GM08714 (cell line): ENCODE data around the gene CDC42BPB.

Source experiments
- H3K4me3 ChIP-seq: fragments of 200-500 bp; sonication (Bioruptor generic); 2 replicates; pipeline ENCODE4 v1.5.1; 2014; ENCODE audit warnings: mild to moderate bottlenecking, low read length, inconsistent platforms
- ZNF274 ChIP-seq: IDR thresholded peaks from 2 replicates; pipeline ENCODE4 v1.6.1; 2012; ENCODE audit warnings: mild to moderate bottlenecking, low read depth, low read length

Gene CDC42BPB

DNA sequence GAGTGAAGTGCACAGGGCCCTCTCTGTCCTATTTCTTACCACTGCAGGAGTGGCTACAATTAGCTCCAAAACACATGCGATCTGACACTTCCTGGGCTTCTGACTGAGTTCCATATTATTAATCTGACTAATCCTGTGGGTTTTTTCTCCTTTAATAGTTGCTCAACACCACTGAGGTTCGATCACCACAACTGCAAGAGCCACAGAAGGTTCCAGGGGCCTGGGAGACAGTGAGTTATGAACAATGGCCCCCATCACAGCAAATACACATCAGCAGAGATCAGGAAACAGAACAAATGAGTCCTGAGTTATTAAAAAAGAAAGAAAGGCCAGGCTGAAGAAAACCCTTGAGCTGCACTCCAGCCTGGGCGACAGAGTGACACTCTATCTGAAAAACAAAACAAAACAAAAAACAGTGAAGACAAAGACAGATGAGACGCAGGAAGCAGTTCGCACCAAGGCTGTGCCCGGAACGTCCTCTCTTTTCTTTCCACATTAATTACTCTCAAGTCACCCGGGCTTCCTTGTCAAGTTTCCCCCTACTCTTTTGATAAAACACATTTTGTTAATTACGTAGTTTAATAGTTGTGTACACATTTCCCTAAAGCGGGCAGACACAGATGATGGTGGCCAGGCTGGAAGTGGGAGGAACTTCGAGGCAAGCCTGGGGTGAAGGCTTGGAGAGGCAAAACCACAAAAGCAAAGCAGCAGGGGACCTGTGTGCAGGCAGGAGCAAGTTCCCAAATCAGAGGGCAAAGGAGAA, 42.7 kb downstream of the CDC42BPB start:
- TF ChIP-seq ZNF274 = no peak
- H3K4me3 ChIP-seq = no peak overlapping the region

DNA sequence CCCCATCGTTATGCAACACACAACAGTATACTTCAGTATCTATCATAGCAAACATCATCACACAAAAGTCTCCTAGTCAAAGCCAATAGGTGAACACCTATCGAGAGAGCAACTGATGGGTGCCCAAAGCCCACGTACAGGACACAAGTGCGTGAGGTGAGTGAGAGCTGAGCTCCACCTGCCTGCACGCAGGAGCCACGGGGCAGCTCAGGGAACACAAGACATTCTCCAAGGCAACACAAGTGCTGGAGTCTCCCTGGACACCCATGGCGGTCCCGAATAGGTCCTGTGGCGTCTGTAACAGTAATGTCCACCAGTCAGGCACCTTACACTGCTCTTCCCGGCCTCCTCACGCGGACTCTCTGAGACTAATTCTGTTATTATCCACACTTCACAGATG, 44.3 kb downstream of the CDC42BPB start:
- H3K4me3 ChIP-seq = no peak overlapping the region
- TF ChIP-seq ZNF274 = no peak

GRCh38 chr14:103009559-103009958, 47.8 kb downstream of the CDC42BPB start:
- H3K4me3 ChIP-seq = no peak overlapping the region
- TF ChIP-seq ZNF274 = no peak

GRCh38 chr14:103008768-103009357, 48.5 kb downstream of the CDC42BPB start:
- H3K4me3 ChIP-seq = no peak overlapping the region
- TF ChIP-seq ZNF274 = no peak

DNA sequence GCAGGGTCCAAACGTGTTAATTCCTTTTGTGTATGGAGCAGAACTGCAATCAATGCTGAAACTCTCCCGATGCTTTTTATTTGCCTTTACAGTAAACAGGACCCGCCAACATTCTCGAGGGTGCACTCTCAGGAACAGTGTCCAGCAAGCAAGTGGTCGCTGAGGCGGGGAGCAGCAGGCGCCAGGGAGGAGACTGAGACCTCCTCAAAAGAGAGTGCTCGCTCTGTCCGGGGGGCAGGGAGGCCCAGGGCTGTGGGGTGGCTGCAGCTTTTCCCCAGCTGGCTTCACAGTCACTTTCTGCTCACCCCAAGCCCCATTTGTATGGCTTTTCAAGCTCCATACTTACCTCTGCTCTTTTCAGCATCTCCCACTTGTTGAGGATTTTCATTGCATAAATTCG, 49.2 kb downstream of the CDC42BPB start:
- no peak for TF ChIP-seq ZNF274
- no peak overlapping the region for H3K4me3 ChIP-seq

DNA sequence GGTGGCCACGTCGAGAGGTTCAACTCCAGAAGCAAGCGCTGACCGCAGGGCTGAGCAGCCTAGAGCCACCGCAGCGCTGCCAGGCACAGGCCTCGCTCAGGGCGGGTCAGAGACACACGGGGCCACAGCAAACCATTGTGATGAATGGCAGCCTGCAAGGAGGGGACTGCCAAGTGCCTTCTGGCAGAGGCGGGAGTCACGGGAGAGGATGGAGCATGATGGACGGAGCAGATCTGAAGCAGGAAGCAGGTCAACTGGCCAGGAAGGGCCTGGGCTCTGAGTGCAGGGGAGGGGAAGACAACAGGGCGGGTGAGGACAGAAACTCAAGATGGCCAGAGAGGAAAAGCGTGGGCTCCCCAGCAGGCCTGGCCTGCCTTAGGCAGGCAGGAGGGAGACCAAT, 49.8 kb downstream of the CDC42BPB start:
- TF ChIP-seq ZNF274 = no peak
- no peak overlapping the region for H3K4me3 ChIP-seq

DNA sequence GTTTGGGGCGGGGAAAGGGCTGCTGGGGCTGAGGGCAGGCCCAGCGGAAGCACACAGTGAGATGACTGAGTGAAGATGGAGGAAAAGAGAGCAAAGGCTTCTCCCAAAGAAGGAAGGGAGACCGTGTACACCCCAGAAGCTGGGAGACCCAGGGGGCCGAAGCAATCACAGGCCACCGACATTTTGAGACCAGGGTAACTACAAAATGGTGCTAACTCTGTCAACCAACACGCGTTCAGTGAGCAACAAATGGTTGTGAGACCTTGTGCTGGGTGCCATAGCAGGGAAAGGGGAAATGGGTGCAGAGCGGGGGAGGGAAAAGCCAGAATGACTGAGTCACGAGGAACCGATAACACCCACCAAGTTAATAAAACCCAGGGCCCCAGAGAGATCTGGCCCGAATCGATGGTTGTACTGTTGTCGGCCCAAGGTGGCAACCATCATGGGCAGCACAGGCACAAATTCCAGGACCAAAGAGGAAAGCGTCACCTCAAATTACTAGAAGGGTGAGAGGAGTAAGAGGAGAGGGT, 50.3 kb downstream of the CDC42BPB start:
- no peak for TF ChIP-seq ZNF274
- no peak overlapping the region for H3K4me3 ChIP-seq

- TF ChIP-seq ZNF274 = no peak
Measured at GRCh38 chr14:103006106-103006505, 51.2 kb downstream of the CDC42BPB start.

DNA sequence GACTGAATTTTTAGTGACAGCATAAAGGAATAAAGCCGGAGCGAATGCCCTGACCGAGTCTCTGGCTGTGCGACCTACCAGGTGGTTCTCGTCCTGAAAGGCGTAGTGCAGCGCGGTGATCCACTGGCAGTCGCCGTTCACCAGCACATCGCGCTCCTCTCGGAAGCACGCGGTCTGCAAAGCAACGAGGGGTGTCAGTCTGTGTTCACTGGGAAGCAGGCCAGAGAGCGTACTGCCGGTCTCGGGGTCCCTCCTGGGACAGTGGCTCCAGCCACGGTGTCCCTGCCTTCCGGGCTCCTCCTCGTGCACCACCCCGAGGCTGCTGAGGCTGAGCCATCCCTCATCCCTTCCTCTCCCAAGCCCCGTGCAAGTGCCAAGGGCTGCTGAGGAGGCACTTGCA, 53.5 kb downstream of the CDC42BPB start:
- no peak overlapping the region for H3K4me3 ChIP-seq
- no peak for TF ChIP-seq ZNF274

More at GRCh38 chr14:103006106-103006505, 51.2 kb downstream of the CDC42BPB start:
- no peak overlapping the region for H3K4me3 ChIP-seq

DNA sequence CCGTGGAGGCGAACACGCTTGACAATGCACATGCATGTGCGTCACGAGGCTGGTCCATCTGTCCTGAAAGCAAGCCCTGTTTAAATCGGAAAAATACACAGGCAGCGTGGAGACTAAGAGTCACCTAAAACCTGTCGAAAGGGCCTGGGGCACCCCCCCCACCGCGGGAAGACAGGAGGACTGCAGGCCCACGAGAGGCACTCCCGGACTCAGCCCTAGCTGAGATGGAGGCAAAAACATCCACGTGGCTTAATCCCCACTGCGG, 54.1 kb downstream of the CDC42BPB start:
- no peak overlapping the region for H3K4me3 ChIP-seq
- TF ChIP-seq ZNF274 = no peak

- no peak for TF ChIP-seq ZNF274
- no peak overlapping the region for H3K4me3 ChIP-seq
Measured at GRCh38 chr14:103002578-103003350, 54.6 kb downstream of the CDC42BPB start.

DNA sequence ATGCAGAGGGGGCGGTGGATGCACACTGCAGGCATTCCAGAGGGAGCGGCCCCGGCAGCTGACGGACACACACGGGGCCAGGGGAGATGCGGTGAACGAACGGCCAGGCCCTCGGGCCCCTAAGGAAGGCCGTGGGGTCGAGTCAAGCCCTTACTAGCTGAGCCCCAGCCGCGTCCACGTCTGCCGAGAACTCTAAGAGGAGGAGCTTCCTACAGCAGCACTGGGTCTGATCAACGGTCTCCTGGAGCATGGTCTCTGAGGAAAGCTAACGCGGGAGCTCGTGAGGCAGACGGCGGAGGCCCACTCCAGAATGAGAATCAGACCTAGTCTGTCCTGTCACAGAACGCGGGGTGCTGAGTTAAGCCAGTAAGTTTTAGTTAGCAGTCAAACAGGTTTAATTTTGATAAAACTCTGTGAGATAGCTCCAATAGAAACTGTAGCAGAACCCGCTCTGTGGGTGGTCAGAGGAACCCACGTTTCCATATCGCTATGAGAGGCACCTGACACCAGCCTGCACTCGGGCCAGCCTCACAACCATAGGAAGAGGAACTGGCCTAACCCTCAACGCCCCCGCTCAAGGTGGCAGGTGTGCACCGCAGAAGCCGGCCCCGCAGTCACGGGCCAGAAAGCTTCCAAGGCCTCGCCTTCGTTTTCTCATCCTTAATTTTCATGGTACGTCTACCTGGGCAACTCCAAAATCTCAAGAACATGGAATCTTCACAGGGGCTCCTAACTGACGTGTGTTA, 55.5 kb downstream of the CDC42BPB start:
- no peak for TF ChIP-seq ZNF274
- no peak overlapping the region for H3K4me3 ChIP-seq

DNA sequence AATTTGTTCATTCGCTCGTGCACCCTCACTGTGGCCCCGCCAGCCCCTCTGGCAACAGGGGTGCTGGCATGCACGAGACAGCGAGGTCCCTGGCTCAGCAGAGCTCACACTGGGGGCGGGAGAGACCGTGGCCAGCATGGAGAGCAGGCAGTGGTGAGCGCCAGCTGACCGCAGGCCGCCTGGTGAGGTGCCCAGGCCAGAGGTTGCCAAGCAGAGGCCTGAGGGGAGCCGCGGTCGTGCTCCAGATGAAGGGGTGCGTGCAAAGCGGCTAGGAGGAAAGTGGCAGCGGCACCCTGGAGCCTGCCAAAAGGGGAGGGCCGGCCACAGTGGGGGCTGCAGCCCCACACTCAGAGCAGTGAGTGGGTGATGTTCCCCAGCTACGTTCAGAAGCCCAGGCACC, 56.1 kb downstream of the CDC42BPB start:
- H3K4me3 ChIP-seq = no peak overlapping the region
- TF ChIP-seq ZNF274 = no peak

DNA sequence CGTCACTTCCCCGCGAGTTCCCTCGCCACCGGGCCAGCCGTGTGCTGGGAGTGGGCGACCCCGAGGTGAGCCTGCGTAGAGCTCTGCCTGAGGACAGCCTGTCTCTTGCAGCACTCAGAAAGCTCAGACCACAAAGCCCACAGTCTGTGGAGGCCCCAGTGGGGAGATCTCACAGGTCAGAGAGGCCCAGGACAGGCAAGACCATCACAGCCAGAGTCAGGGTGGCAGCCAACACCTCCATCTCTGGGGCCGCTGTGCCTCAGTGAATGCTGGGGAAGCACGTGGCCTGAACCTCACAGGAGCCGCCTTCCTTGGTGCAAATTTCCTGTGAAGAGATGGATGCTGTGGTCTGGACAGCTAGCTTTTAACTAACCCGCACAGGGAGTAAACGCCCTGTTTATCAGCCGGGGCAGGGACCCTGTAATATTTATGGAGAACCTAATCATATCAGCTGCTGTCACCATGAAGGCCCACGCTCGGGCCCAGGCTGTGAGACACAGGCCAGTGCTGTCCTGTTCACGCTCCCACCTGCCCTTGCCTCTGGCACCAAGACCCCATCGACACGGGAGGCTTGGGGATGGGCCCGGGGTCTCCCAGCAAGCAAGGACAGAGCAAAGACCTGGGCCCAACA, 56.9 kb downstream of the CDC42BPB start:
- H3K4me3 ChIP-seq = no peak overlapping the region
- no peak for TF ChIP-seq ZNF274
